WTC11 (cell line): ENCODE measurements around the gene CLEC1A. TPM values are rescaled to one million over a fixed set of nuclear protein-coding genes. Genes with fewer than 3 reads are reported as not detected.

Experiments
- ATAC-seq: fragments of 200-7000 bp; cut with Tn5 transposase; 2 replicates; pipeline ENCODE4 v1.10.0; 2021; ENCODE audit warnings: mild to moderate bottlenecking, moderate library complexity
- CTCF ChIA-PET: fragments of 300-600 bp; sonication (Branson Sonifier 250); formaldehyde crosslinking; loops from one replicate; lab custom pipeline; 2021; ENCODE audit warnings: antibody characterized with exemption; lab: Charles Lee
- POLR2A ChIA-PET: fragments of 350-600 bp; sonication (Branson Sonifier 250); formaldehyde crosslinking; loops from one replicate; lab custom pipeline; 2021; ENCODE audit warnings: antibody characterized with exemption; lab: Charles Lee
- DNase-seq: peaks from one replicate; pipeline ENCODE4 v3.0.0; 2021; ENCODE audit warnings: low spot score
- H3K27ac Mint-ChIP-seq: 2 replicates; pipeline ENCODE4 v1.8.0; 2021; ENCODE audit warnings: mixed read lengths
- H3K27me3 Mint-ChIP-seq: 2 replicates; pipeline ENCODE4 v1.8.0; 2021; ENCODE audit warnings: low read depth, mild to moderate bottlenecking, moderate library complexity, mixed read lengths
- H3K36me3 Mint-ChIP-seq: 2 replicates; pipeline ENCODE4 v1.8.0; 2021; ENCODE audit warnings: mixed read lengths
- H3K4me1 Mint-ChIP-seq: 2 replicates; pipeline ENCODE4 v1.8.0; 2022; ENCODE audit warnings: mixed read lengths
- H3K4me3 Mint-ChIP-seq: 2 replicates; pipeline ENCODE4 v1.8.0; 2021; ENCODE audit warnings: mild to moderate bottlenecking, moderate library complexity, mixed read lengths
- H3K9me3 Mint-ChIP-seq: 2 replicates; pipeline ENCODE4 v1.8.0; 2021; ENCODE audit warnings: mixed read lengths
- ATF1 ChIP-seq: sonication (generic); formaldehyde crosslinking; IDR thresholded peaks from 2 replicates; pipeline ENCODE4 v1.8.1; 2023; ENCODE audit warnings: mild to moderate bottlenecking, moderate library complexity, missing genetic modification reagents
- EMX1 ChIP-seq: fragments of 250-450 bp; sonication (Bioruptor Pico); IDR thresholded peaks from 2 replicates; pipeline ENCODE4 v1.8.0; 2021; ENCODE audit warnings: mild to moderate bottlenecking
- ESRRA ChIP-seq: sonication (generic); formaldehyde crosslinking; IDR thresholded peaks from 2 replicates; pipeline ENCODE4 v1.8.1; 2022; ENCODE audit warnings: mild to moderate bottlenecking, missing genetic modification reagents, borderline replicate concordance
- FOXP1 ChIP-seq: sonication (generic); formaldehyde crosslinking; IDR thresholded peaks from 2 replicates; pipeline ENCODE4 v1.8.0; 2022; ENCODE audit warnings: missing genetic modification reagents, mild to moderate bottlenecking, moderate library complexity, borderline replicate concordance
- GTF2I ChIP-seq: fragments of 250-450 bp; sonication (Bioruptor Pico); conservative IDR thresholded peaks from 2 replicates; pipeline ENCODE4 v1.4.0; 2021; ENCODE audit warnings: mild to moderate bottlenecking
- MXD4 ChIP-seq: fragments of 250-450 bp; sonication (Bioruptor Pico); IDR thresholded peaks from 2 replicates; pipeline ENCODE4 v1.8.0; 2021; ENCODE audit warnings: mild to moderate bottlenecking, moderate library complexity, borderline replicate concordance
- MYBL2 ChIP-seq: sonication (generic); formaldehyde crosslinking; IDR thresholded peaks from 2 replicates; pipeline ENCODE4 v1.8.1; 2023; ENCODE audit warnings: mild to moderate bottlenecking, moderate library complexity, missing genetic modification reagents
- NR1H2 ChIP-seq: sonication (generic); formaldehyde crosslinking; IDR thresholded peaks from 2 replicates; pipeline ENCODE4 v1.9.0; 2021; ENCODE audit warnings: mild to moderate bottlenecking, moderate library complexity, missing genetic modification reagents
- PRRX2 ChIP-seq: fragments of 250-450 bp; sonication (Bioruptor Pico); IDR thresholded peaks from 2 replicates; pipeline ENCODE4 v1.8.0; 2021; ENCODE audit warnings: mild to moderate bottlenecking
- RORB ChIP-seq: fragments of 250-450 bp; sonication (Bioruptor Pico); IDR thresholded peaks from 2 replicates; pipeline ENCODE4 v1.9.0; 2021; ENCODE audit warnings: mild to moderate bottlenecking
- SMAD3 ChIP-seq: sonication (generic); formaldehyde crosslinking; IDR thresholded peaks from 2 replicates; pipeline ENCODE4 v1.8.0; 2022; ENCODE audit warnings: missing genetic modification reagents, mild to moderate bottlenecking, borderline replicate concordance
- SMAD4 ChIP-seq: sonication (generic); formaldehyde crosslinking; IDR thresholded peaks from 2 replicates; pipeline ENCODE4 v1.8.0; 2022; ENCODE audit warnings: mild to moderate bottlenecking, missing genetic modification reagents
- SP1 ChIP-seq: sonication (generic); formaldehyde crosslinking; conservative IDR thresholded peaks from 2 replicates; pipeline ENCODE4 v1.8.1; 2022; ENCODE audit warnings: missing genetic modification reagents
- ZBTB21 ChIP-seq: sonication (generic); formaldehyde crosslinking; IDR thresholded peaks from 2 replicates; pipeline ENCODE4 v1.8.1; 2023; ENCODE audit warnings: mild to moderate bottlenecking, missing genetic modification reagents, borderline replicate concordance
- ZNF219 ChIP-seq: sonication (generic); formaldehyde crosslinking; IDR thresholded peaks from 2 replicates; pipeline ENCODE4 v1.8.0; 2023; ENCODE audit warnings: missing genetic modification reagents, mild to moderate bottlenecking, borderline replicate concordance
- ZNF263 ChIP-seq: sonication (generic); formaldehyde crosslinking; IDR thresholded peaks from 2 replicates; pipeline ENCODE4 v1.8.1; 2022; ENCODE audit warnings: low read depth, mild to moderate bottlenecking, moderate library complexity, missing genetic modification reagents
- total RNA-seq: library from RNA; stranded (reverse); gene quantifications from 3 replicates; pipeline ENCODE4 v1.2.3, GENCODE V29; 2021
- TF ChIP-seq, protein P1 (sequence below): sonication (generic); formaldehyde crosslinking; IDR thresholded peaks from 2 replicates; pipeline ENCODE4 v1.8.1; 2023; ENCODE audit warnings: mild to moderate bottlenecking, missing genetic modification reagents
- TF ChIP-seq, protein P2 (sequence below): fragments of 250-450 bp; sonication (Bioruptor Pico); IDR thresholded peaks from 2 replicates; pipeline ENCODE4 v1.9.0; 2021; ENCODE audit warnings: mild to moderate bottlenecking, borderline replicate concordance
- TF ChIP-seq, protein P3 (sequence below): sonication (generic); formaldehyde crosslinking; IDR thresholded peaks from 2 replicates; pipeline ENCODE4 v1.8.0; 2023; ENCODE audit warnings: mild to moderate bottlenecking, missing genetic modification reagents
- TF ChIP-seq, protein P4 (sequence below): sonication (generic); formaldehyde crosslinking; IDR thresholded peaks from 2 replicates; pipeline ENCODE4 v1.8.0; 2022; ENCODE audit warnings: mild to moderate bottlenecking, missing genetic modification reagents
- TF ChIP-seq, protein P5 (sequence below): sonication (generic); formaldehyde crosslinking; conservative IDR thresholded peaks from 2 replicates; pipeline ENCODE4 v1.8.1; 2023; ENCODE audit warnings: mild to moderate bottlenecking, low read depth, missing genetic modification reagents, moderate library complexity
- TF ChIP-seq, protein P6 (sequence below): sonication (generic); formaldehyde crosslinking; IDR thresholded peaks from 2 replicates; pipeline ENCODE4 v1.8.1; 2023; ENCODE audit warnings: mild to moderate bottlenecking, missing genetic modification reagents, moderate library complexity

CLEC1A gene
- total RNA-seq, 1 experiment from 2014 or later, result not detected

DNA sequence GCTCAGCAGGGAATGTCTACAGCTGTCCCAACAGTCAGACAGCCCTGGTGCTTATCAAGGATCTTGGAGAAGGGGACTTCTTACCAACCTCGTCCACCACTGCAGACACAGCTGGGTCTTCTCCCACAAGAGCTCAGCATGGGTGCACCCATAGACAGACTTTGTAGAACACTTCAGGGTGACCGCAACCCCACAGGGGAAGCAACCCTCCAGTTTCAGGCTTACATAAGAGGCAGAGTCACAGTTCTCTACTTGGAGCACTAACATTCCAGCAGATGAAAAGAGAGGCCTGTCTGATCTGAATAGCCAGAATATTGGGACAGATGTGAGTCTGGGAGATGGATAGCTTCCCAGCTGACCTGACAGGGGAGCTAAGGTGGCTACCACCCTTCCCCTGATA, 3.5 kb upstream of the CLEC1A start:
- ATAC-seq, result no peak
- no peak for DNase-seq
- 0 out of 2 replicates have a peak, but pooled peaks cover 4% of the 10 kb centered on the region for H3K27me3 Mint-ChIP-seq
- ChIA-PET POLR2A (no interaction called here), CTCF (no interaction called here)
- H3K27ac Mint-ChIP-seq, result no peak overlapping the region
- no peak for TF ChIP-seq MXD4 (CRISPR knock-in tag)
- TF ChIP-seq, protein P1, sequence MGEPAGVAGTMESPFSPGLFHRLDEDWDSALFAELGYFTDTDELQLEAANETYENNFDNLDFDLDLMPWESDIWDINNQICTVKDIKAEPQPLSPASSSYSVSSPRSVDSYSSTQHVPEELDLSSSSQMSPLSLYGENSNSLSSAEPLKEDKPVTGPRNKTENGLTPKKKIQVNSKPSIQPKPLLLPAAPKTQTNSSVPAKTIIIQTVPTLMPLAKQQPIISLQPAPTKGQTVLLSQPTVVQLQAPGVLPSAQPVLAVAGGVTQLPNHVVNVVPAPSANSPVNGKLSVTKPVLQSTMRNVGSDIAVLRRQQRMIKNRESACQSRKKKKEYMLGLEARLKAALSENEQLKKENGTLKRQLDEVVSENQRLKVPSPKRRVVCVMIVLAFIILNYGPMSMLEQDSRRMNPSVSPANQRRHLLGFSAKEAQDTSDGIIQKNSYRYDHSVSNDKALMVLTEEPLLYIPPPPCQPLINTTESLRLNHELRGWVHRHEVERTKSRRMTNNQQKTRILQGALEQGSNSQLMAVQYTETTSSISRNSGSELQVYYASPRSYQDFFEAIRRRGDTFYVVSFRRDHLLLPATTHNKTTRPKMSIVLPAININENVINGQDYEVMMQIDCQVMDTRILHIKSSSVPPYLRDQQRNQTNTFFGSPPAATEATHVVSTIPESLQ (CRISPR knock-in tag), result no peak
- TF ChIP-seq GTF2I (CRISPR knock-in tag), result no peak
- no peak for TF ChIP-seq SMAD3 (CRISPR knock-in tag)
- TF ChIP-seq RORB, result no peak
- TF ChIP-seq, protein P2, sequence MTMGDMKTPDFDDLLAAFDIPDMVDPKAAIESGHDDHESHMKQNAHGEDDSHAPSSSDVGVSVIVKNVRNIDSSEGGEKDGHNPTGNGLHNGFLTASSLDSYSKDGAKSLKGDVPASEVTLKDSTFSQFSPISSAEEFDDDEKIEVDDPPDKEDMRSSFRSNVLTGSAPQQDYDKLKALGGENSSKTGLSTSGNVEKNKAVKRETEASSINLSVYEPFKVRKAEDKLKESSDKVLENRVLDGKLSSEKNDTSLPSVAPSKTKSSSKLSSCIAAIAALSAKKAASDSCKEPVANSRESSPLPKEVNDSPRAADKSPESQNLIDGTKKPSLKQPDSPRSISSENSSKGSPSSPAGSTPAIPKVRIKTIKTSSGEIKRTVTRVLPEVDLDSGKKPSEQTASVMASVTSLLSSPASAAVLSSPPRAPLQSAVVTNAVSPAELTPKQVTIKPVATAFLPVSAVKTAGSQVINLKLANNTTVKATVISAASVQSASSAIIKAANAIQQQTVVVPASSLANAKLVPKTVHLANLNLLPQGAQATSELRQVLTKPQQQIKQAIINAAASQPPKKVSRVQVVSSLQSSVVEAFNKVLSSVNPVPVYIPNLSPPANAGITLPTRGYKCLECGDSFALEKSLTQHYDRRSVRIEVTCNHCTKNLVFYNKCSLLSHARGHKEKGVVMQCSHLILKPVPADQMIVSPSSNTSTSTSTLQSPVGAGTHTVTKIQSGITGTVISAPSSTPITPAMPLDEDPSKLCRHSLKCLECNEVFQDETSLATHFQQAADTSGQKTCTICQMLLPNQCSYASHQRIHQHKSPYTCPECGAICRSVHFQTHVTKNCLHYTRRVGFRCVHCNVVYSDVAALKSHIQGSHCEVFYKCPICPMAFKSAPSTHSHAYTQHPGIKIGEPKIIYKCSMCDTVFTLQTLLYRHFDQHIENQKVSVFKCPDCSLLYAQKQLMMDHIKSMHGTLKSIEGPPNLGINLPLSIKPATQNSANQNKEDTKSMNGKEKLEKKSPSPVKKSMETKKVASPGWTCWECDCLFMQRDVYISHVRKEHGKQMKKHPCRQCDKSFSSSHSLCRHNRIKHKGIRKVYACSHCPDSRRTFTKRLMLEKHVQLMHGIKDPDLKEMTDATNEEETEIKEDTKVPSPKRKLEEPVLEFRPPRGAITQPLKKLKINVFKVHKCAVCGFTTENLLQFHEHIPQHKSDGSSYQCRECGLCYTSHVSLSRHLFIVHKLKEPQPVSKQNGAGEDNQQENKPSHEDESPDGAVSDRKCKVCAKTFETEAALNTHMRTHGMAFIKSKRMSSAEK (CRISPR knock-in tag), result no peak
- TF ChIP-seq ZNF263 (CRISPR knock-in tag), result no peak
- no peak for TF ChIP-seq ATF1
- TF ChIP-seq, protein P3, sequence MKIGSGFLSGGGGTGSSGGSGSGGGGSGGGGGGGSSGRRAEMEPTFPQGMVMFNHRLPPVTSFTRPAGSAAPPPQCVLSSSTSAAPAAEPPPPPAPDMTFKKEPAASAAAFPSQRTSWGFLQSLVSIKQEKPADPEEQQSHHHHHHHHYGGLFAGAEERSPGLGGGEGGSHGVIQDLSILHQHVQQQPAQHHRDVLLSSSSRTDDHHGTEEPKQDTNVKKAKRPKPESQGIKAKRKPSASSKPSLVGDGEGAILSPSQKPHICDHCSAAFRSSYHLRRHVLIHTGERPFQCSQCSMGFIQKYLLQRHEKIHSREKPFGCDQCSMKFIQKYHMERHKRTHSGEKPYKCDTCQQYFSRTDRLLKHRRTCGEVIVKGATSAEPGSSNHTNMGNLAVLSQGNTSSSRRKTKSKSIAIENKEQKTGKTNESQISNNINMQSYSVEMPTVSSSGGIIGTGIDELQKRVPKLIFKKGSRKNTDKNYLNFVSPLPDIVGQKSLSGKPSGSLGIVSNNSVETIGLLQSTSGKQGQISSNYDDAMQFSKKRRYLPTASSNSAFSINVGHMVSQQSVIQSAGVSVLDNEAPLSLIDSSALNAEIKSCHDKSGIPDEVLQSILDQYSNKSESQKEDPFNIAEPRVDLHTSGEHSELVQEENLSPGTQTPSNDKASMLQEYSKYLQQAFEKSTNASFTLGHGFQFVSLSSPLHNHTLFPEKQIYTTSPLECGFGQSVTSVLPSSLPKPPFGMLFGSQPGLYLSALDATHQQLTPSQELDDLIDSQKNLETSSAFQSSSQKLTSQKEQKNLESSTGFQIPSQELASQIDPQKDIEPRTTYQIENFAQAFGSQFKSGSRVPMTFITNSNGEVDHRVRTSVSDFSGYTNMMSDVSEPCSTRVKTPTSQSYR (CRISPR knock-in tag), result no peak
- TF ChIP-seq FOXP1, result no peak
- TF ChIP-seq MYBL2 (CRISPR knock-in tag), result no peak
- no peak for TF ChIP-seq ZNF219 (CRISPR knock-in tag)
- peaks cover 15% of the 10 kb centered on the region for H3K9me3 Mint-ChIP-seq
- H3K36me3 Mint-ChIP-seq, result peaks cover 5% of the 10 kb centered on the region; the same call in 1 of the 2 replicates
- H3K4me1 Mint-ChIP-seq, result peaks cover 12% of the 10 kb centered on the region
- no peak overlapping the region for H3K4me3 Mint-ChIP-seq

DNA sequence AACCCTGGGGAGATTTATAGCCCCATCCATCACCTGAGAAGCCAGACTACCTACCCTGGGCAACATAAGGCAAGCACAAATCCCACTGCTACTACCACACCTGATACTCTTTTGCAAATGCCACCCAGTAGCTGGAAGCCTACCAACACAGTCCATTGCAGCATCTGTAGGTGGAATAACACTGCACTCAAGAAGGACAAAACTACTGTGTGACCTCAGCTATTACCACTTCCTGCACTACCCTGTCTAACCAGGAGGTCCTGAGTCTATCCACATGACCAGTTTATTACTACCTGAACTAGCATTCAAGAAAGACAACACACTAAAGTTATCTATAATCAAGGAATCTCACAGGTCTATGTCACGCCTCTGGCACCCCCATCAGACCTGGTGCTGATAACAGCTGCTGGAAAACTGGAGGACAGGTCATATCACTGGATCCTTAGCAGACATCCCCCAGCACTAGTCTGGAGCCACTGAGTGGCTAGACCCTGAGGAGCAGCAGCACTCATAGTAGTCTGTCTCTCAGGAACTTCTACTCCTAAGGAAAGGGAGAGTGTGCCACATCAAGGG, 2.9 kb upstream of the CLEC1A start:
- DNase-seq (no peak), ATAC-seq (no peak)
- no peak overlapping the region for H3K27ac Mint-ChIP-seq
- 0 out of 2 replicates have a peak, but pooled peaks cover 4% of the 10 kb centered on the region for H3K27me3 Mint-ChIP-seq
- H3K9me3 Mint-ChIP-seq, result peaks cover 10% of the 10 kb centered on the region
- H3K36me3 Mint-ChIP-seq, result peaks cover 5% of the 10 kb centered on the region; the same call in 1 of the 2 replicates
- CTCF ChIA-PET, result no interaction called here
- H3K4me3 Mint-ChIP-seq, result no peak overlapping the region
- peaks cover 12% of the 10 kb centered on the region for H3K4me1 Mint-ChIP-seq
- POLR2A ChIA-PET, result no interaction called here
- TF ChIP-seq ATF1 (no peak), SP1 (CRISPR knock-in tag) (no peak), NR1H2 (CRISPR knock-in tag) (no peak), SMAD4 (CRISPR knock-in tag) (no peak), EMX1 (no peak), ESRRA (no peak), PRRX2 (no peak), ZBTB21 (CRISPR knock-in tag) (no peak)
- TF ChIP-seq, protein P4, sequence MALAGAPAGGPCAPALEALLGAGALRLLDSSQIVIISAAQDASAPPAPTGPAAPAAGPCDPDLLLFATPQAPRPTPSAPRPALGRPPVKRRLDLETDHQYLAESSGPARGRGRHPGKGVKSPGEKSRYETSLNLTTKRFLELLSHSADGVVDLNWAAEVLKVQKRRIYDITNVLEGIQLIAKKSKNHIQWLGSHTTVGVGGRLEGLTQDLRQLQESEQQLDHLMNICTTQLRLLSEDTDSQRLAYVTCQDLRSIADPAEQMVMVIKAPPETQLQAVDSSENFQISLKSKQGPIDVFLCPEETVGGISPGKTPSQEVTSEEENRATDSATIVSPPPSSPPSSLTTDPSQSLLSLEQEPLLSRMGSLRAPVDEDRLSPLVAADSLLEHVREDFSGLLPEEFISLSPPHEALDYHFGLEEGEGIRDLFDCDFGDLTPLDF, result no peak
- TF ChIP-seq, protein P5, sequence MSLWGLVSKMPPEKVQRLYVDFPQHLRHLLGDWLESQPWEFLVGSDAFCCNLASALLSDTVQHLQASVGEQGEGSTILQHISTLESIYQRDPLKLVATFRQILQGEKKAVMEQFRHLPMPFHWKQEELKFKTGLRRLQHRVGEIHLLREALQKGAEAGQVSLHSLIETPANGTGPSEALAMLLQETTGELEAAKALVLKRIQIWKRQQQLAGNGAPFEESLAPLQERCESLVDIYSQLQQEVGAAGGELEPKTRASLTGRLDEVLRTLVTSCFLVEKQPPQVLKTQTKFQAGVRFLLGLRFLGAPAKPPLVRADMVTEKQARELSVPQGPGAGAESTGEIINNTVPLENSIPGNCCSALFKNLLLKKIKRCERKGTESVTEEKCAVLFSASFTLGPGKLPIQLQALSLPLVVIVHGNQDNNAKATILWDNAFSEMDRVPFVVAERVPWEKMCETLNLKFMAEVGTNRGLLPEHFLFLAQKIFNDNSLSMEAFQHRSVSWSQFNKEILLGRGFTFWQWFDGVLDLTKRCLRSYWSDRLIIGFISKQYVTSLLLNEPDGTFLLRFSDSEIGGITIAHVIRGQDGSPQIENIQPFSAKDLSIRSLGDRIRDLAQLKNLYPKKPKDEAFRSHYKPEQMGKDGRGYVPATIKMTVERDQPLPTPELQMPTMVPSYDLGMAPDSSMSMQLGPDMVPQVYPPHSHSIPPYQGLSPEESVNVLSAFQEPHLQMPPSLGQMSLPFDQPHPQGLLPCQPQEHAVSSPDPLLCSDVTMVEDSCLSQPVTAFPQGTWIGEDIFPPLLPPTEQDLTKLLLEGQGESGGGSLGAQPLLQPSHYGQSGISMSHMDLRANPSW (CRISPR knock-in tag), result no peak
- TF ChIP-seq, protein P6, sequence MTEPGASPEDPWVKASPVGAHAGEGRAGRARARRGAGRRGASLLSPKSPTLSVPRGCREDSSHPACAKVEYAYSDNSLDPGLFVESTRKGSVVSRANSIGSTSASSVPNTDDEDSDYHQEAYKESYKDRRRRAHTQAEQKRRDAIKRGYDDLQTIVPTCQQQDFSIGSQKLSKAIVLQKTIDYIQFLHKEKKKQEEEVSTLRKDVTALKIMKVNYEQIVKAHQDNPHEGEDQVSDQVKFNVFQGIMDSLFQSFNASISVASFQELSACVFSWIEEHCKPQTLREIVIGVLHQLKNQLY, result no peak
